Uterus (tissue), 4 donors: ENCODE data around the gene IRF2. TPM values are rescaled to one million over a fixed set of nuclear protein-coding genes. Genes with fewer than 3 reads are reported as not detected.

Experiments
- DNase-seq, 2 donors: peaks; one replicate each; pipeline ENCODE4 v3.0.0-alpha.2; 2019 to 2020
- H3K27ac ChIP-seq, 2 donors: fragments of 200-600 bp; sonication (generic); 1 replicate in 1 of 2; 2 replicates in 1 of 2; pipeline ENCODE4 v1.5.1; 2016 to 2018
- H3K27me3 ChIP-seq, 2 donors: fragments of 200-600 bp; sonication (generic); one replicate each; pipeline ENCODE4 v1.5.1; 2018 to 2019; ENCODE audit warnings: control low read depth in 1 of 2
- H3K36me3 ChIP-seq, 2 donors: fragments of 200-600 bp; sonication (generic); one replicate each; pipeline ENCODE4 v1.5.1; 2019; ENCODE audit warnings: control low read depth in 1 of 2
- H3K4me1 ChIP-seq, 2 donors: fragments of 200-600 bp; sonication (generic); one replicate each; pipeline ENCODE4 v1.5.1; 2018 to 2019; ENCODE audit warnings: control low read depth in 1 of 2
- H3K4me3 ChIP-seq, 2 donors: fragments of 200-600 bp; sonication (generic); 1 replicate in 1 of 2; 2 replicates in 1 of 2; pipeline ENCODE4 v1.5.1; 2018 to 2019; ENCODE audit warnings: mild to moderate bottlenecking in 1 of 2
- H3K9me3 ChIP-seq, 2 donors: fragments of 200-600 bp; sonication (generic); one replicate each; pipeline ENCODE4 v1.5.1; 2019; ENCODE audit warnings: control low read depth in 1 of 2
- POLR2A ChIP-seq, 2 donors: fragments of 450-650 bp; IDR thresholded peaks; one replicate each; pipeline ENCODE4 v1.6.1; 2016; ENCODE audit warnings: antibody characterized with exemption in 2 of 2, mild to moderate bottlenecking in 1 of 2, moderate library complexity in 1 of 2
- intact Hi-C: fragments of 100-400 bp; cut with DNase I; formaldehyde crosslinking; loops from one replicate; pipeline ENCODE4 v1.15.1; 2023; ENCODE audit warnings: low total_unique reads
- total RNA-seq, 4 donors: library from RNA; depleted of rRNA in 3 of 4; stranded (reverse); fragments of >200 nt in 3 of 4; gene quantifications; one replicate each; pipeline versions ENCODE4 v1.1.0 to v1.2.4, GENCODE V29; 2014 to 2023
- TF ChIP-seq, protein P1 (sequence below), 4 experiments: fragments of 200-600 bp in 2 of 4; fragments of 450-650 bp in 2 of 4; sonication (generic) in 2 of 4; IDR thresholded peaks; one replicate each; pipeline ENCODE4 v1.5.1; 2016 to 2019; ENCODE audit warnings: antibody characterized with exemption in 4 of 4, mild to moderate bottlenecking in 2 of 4, moderate library complexity in 1 of 4
- donor health status: DM: yes; HTN: yes; CAD: no.

Gene IRF2
- total RNA-seq, 4 donors from 2014 or later = 7.9 to 45.7 (median 35.7) TPM

DNA sequence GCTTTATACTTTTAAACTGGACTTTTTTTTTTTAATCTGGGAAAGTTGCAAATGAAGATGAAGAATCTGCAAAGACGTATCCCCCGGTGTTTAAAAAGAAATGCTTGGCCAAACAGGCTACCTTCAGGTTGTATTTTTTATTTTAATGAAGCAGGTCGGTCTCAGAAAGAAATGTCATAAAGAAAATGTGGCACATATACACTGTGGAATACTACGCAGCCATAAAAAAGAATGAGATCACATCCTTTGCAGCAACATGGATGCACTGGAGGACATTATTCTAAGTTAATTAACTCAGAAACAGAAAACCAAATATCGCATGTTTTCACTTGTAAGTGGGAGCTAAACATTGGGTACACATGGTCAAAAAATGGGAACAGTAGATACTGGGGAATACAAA is 123.4 kb downstream of the IRF2 start:
- intact Hi-C loops = no loop called here
- H3K27ac ChIP-seq = no peak overlapping the region
- H3K9me3 ChIP-seq = no peaks in the 10 kb centered on the region
- H3K36me3 ChIP-seq = no peaks in the 10 kb centered on the region
- no peak for TF ChIP-seq POLR2A (IDR thresholded peaks at IDR 0.05)
- no peak overlapping the region for H3K4me3 ChIP-seq
- no peak for DNase-seq
- H3K4me1 ChIP-seq = peaks cover 0 to 5% of the 10 kb centered on the region in 2 donors
- no peaks in the 10 kb centered on the region for H3K27me3 ChIP-seq

DNA sequence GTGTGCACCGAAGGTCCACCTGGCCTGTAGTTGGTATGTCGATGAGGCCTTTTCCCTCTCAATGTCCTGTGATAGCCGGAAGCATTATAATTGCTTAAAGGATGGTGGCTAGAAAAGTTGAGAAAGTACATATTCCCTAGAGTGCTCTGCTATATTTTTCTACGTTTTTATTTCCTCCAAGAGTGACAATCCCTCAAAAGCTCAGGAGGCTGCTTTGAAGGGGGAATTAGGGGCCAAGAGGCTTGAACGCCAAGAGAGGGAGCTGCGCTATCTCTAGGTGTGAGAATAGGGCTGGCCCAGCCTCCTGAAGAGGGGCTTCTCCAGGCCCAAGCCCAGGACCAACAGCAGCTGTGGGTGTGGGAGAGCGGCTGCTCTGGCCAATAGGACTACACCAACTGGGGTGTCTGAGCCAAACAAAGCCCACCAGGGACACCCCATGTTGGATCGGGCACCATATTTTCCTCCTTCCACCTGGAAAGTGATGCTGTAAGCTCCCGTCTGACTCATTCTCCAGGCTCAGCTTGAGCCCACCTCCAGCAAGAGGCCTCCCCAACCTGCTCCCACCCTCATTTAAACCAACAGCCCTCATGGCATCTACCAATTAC is 124.0 kb downstream of the IRF2 start:
- H3K4me1 ChIP-seq = peaks cover 0 to 5% of the 10 kb centered on the region in 2 donors
- H3K36me3 ChIP-seq = no peaks in the 10 kb centered on the region
- no peak for DNase-seq
- no peak overlapping the region for H3K27ac ChIP-seq
- no peaks in the 10 kb centered on the region for H3K9me3 ChIP-seq
- intact Hi-C loops = no loop called here
- no peak overlapping the region for H3K4me3 ChIP-seq
- no peaks in the 10 kb centered on the region for H3K27me3 ChIP-seq
- TF ChIP-seq POLR2A (IDR thresholded peaks at IDR 0.05) = no peak
- TF ChIP-seq, protein P1, sequence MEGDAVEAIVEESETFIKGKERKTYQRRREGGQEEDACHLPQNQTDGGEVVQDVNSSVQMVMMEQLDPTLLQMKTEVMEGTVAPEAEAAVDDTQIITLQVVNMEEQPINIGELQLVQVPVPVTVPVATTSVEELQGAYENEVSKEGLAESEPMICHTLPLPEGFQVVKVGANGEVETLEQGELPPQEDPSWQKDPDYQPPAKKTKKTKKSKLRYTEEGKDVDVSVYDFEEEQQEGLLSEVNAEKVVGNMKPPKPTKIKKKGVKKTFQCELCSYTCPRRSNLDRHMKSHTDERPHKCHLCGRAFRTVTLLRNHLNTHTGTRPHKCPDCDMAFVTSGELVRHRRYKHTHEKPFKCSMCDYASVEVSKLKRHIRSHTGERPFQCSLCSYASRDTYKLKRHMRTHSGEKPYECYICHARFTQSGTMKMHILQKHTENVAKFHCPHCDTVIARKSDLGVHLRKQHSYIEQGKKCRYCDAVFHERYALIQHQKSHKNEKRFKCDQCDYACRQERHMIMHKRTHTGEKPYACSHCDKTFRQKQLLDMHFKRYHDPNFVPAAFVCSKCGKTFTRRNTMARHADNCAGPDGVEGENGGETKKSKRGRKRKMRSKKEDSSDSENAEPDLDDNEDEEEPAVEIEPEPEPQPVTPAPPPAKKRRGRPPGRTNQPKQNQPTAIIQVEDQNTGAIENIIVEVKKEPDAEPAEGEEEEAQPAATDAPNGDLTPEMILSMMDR (IDR thresholded peaks at IDR 0.05) = no peak

DNA sequence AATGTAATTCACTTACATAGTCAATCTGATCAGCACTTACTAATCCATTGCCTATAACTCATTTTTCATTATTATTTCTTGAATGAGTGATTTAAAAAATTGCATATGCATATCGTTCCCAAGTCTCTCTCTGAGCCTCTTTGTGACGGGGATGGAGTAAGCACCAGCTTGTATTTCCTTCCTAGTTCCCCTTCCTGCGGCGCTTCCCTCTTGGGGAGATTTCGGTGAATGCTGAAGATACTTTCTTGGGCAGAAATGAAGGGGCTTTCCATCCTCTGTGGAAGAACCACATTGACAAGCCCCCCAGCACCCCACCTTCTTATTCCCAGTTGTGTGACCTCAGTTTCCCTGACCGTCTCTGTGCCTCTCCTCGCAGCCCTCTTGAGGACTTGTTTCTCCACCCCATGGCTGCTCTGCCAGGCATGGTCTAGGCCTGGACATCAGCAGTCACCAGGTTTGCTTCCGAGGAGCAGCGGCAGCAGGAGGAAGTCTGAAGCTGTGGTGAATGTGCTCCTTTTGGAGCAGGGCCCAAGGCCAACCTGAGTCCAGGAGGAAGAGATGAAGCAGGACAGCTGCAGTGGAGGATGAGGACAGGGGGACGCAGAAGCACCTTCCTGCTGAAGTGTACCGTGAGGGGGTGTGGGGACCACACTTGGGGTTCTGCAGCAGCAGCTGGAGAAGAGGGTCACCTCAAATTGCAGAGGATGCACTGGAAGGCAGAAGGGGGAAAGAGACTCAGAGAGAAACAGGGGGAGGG is 124.9 kb downstream of the IRF2 start:
- Histone ChIP-seq H3K36me3 (no peaks in the 10 kb centered on the region), H3K4me3 (no peak overlapping the region), H3K9me3 (no peaks in the 10 kb centered on the region), H3K27me3 (no peaks in the 10 kb centered on the region), H3K4me1 (no peaks in the 10 kb centered on the region), H3K27ac (no peak overlapping the region)
- no peak for TF ChIP-seq POLR2A (IDR thresholded peaks at IDR 0.05)
- TF ChIP-seq, protein P1 (IDR thresholded peaks at IDR 0.05) = no peak
- intact Hi-C loops = no loop called here
- no peak for DNase-seq

DNA sequence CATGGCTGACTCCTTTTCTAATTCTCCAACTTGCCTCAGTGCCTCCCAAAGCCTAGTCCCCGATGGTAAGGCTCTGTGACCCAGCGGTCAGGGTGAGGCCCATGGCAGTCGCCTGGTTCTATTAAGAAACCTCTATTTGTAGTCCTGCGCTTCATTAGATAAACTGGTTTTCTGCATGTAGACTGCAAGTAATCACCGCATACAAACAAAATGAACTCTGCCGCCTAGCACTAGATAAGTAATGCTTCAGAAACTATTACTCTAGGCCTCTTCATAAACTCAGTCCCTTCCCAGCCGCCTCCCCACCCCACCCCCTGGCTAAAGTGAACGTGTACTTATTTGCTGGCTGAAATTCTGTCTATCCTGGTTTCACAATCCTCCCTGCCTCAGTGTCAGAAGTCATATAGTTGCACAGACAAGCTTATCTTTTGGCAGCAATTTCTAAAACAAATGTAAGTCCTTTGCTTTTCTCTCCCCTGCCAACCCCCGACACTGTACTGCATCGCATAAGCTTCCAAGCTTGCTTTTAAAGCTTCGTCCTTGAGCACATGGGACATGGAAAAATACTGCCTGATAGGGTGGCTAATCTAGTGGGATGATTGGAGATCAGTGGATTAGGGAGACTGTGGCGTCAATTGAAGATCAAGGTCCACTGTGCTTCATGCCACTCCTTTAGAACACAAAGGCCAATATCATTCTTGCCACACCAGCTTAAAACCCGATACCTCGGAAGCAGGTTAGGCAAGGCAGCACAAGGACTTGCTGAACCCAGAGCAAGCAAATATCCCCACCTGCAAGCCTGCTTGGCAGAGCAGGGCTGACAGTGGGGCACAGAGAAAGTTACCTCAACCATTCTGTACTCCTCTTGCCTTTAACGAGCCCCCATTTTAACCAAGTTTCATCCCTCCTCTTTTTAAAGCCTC is 125.8 kb downstream of the IRF2 start:
- Histone ChIP-seq H3K36me3 (no peaks in the 10 kb centered on the region), H3K4me1 (no peaks in the 10 kb centered on the region), H3K27ac (peak overlapping the region in 1 of 2 donors; percentile 52), H3K4me3 (no peak overlapping the region), H3K9me3 (no peaks in the 10 kb centered on the region), H3K27me3 (no peaks in the 10 kb centered on the region)
- intact Hi-C loops = no loop called here
- TF ChIP-seq, protein P1 (IDR thresholded peaks at IDR 0.05) = no peak
- TF ChIP-seq POLR2A (IDR thresholded peaks at IDR 0.05) = no peak
- DNase-seq = peak in 1 of 2 donors; percentile 41

DNA sequence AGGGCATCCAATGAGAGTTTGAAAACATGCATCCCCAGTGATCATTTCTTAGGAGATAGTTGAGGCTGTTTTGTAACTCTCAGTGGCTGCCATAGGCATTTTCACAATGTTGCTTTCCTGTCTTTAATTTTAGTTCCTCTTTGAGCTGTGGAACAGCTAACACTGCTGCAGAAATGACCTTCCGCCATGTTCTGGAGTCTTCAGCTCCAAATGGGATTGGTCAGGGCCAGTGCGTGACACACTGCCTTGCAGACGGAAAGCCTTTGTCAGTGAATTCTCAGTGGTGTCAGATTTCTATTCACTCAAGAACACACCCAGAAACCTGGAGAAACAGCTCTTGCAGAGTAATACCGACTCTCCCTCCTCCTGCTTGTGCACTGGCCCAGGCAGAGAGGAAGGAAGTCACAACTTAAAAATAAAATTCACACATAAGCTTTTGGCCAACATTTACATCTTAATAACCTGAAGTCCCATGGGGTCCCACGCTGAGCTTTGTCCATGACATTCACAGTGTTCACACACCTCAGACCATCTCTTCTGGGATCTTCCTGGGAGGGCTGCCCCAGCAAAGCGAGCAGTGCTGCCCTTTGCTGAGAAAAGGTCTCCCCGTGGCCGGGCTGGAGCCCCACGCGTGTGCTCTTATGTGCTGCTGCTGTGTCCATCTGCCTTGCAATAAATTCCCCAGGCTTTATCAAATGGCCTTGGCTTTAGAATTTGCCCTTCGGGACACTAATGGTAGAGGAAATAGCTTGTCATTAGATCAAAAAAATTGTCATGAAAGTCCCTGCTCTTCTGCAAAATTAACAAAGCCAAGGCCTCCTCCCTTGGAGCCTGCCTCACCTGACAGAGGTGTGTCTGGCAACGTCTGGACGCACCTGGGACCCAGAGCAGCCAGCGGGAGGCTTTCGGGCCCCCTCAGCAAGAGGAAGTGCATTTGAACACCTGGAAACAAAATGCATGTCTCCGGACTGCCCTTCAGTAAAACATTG is 126.8 kb downstream of the IRF2 start:
- H3K36me3 ChIP-seq = no peaks in the 10 kb centered on the region
- no peak overlapping the region for H3K4me3 ChIP-seq
- no peak for DNase-seq
- H3K4me1 ChIP-seq = no peaks in the 10 kb centered on the region
- TF ChIP-seq POLR2A (IDR thresholded peaks at IDR 0.05) = peak; percentile 24 to 38
- TF ChIP-seq, protein P1 (IDR thresholded peaks at IDR 0.05) = no peak
- peak overlapping the region; percentile 47 to 52 for H3K27ac ChIP-seq
- no peaks in the 10 kb centered on the region for H3K27me3 ChIP-seq
- H3K9me3 ChIP-seq = no peaks in the 10 kb centered on the region
- intact Hi-C loops = no loop called here
